HepG2 (cell line): Measurements from ENCODE around the gene FAM167B. TPM values are rescaled to one million over a fixed set of nuclear protein-coding genes. Genes with fewer than 3 reads are reported as not detected.

ENCODE experiments used
- HIVEP1 ChIP-seq: sonication (generic); formaldehyde crosslinking; IDR thresholded peaks from 2 replicates; pipeline ENCODE4 v1.4.0; 2020; ENCODE audit warnings: mild to moderate bottlenecking, missing genetic modification reagents
- NFIB ChIP-seq: sonication (generic); formaldehyde crosslinking; IDR thresholded peaks from 2 replicates; pipeline ENCODE4 v1.9.0; 2021; ENCODE audit warnings: missing genetic modification reagents, mild to moderate bottlenecking, borderline replicate concordance
- SOX5 ChIP-seq: IDR thresholded peaks from 2 replicates; pipeline ENCODE4 v1.6.1; 2016; ENCODE audit warnings: borderline replicate concordance
- STAG1 ChIP-seq: sonication (generic); formaldehyde crosslinking; IDR thresholded peaks from 2 replicates; pipeline ENCODE4 v1.4.0; 2020; ENCODE audit warnings: missing genetic modification reagents
- ZC3H4 ChIP-seq: sonication (generic); formaldehyde crosslinking; IDR thresholded peaks from 2 replicates; pipeline ENCODE4 v1.4.0; 2020; ENCODE audit warnings: missing genetic modification reagents, borderline replicate concordance
- polyA plus RNA-seq, 8 experiments: library from polyadenylated mRNA; depleted of rRNA in 3 of 8; stranded (reverse) in 7 of 8; unstranded in 1 of 8; fragments of >200 nt; fragmentation: Illumina TruSeq in 4 of 8; extraction: Trizol in 4 of 8; gene quantifications; 2 replicates each; pipeline versions ENCODE4 v1.2.1 to v1.2.3, GENCODE V29; 2011 to 2016; ENCODE audit warnings: low read depth in 4 of 8, missing spikeins in 1 of 8, mixed read lengths in 1 of 8; ENCODE audit not compliant: insufficient read depth in 1 of 8
- total RNA-seq, 5 experiments: library from RNA; depleted of rRNA; stranded (reverse); fragments of >200 nt; fragmentation: Illumina TruSeq; extraction: Trizol; gene quantifications; 2 replicates each; pipeline ENCODE4 v1.2.3, GENCODE V29; 2016; ENCODE audit warnings: low read depth in 1 of 5
- TF ChIP-seq, protein P1 (sequence below): sonication (generic); formaldehyde crosslinking; IDR thresholded peaks from 2 replicates; pipeline ENCODE4 v1.4.0; 2020; ENCODE audit warnings: low read depth, missing genetic modification reagents
- TF ChIP-seq, protein P2 (sequence below): IDR thresholded peaks from 2 replicates; pipeline ENCODE4 v1.6.1; 2016; ENCODE audit warnings: missing compliant biosample characterization, missing genetic modification reagents, borderline replicate concordance

Gene FAM167B
- total and polyA plus RNA-seq, 2 of the 13 experiments (the other 11 are each of a cell fraction or from before 2014, with no cell fraction given) = 0.15 to 0.70 TPM

DNA sequence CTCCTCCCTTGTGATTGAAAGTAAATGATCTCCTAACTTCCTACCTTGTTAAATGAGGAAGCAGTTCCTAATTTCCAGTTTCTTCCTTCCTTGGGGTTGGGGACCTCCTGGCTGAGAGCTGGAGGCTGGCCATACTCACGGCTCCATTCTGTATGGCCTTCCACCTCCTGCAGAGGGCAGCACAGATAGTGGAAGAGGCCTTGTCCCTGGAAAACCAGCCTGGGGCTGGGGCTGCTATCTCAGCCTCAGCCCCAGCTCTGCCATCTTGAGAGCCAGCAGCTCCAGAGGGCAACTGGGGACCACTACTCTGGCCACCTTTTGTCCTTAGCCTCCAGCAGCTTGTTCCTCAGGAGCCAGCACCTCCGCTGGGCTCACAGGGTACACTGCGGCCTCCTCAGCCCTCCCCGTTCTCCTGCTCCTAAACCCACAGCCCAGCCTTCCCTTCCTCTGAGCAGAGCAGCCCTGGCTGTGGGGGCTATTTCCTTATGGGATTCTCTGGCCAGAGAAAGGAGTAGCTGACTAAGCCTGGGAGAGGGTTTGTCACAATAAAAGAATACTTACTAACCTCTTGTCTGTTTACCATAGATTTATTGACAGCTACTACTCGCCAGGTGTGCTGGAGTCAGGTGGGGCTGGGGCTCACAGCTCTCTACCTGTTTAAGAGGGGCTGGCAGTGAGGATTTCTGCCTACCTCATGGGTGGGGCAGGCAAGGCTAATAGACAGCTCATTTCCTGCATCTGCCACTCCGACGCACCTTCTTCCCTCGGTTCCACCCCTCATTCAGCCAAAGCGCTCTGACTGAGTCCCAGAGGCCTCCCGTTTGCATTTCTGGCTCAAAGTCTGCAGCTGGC, 31.2 kb upstream of the FAM167B start (continued):
- TF ChIP-seq ZC3H4 (no peak), SOX5 (0 out of 2 replicates have a peak, but pooled peaks have one; percentile 18), STAG1 (CRISPR knock-in tag) (peak; percentile 93), HIVEP1 (CRISPR knock-in tag) (no peak), NFIB (CRISPR knock-in tag) (no peak)
- TF ChIP-seq, protein P1, sequence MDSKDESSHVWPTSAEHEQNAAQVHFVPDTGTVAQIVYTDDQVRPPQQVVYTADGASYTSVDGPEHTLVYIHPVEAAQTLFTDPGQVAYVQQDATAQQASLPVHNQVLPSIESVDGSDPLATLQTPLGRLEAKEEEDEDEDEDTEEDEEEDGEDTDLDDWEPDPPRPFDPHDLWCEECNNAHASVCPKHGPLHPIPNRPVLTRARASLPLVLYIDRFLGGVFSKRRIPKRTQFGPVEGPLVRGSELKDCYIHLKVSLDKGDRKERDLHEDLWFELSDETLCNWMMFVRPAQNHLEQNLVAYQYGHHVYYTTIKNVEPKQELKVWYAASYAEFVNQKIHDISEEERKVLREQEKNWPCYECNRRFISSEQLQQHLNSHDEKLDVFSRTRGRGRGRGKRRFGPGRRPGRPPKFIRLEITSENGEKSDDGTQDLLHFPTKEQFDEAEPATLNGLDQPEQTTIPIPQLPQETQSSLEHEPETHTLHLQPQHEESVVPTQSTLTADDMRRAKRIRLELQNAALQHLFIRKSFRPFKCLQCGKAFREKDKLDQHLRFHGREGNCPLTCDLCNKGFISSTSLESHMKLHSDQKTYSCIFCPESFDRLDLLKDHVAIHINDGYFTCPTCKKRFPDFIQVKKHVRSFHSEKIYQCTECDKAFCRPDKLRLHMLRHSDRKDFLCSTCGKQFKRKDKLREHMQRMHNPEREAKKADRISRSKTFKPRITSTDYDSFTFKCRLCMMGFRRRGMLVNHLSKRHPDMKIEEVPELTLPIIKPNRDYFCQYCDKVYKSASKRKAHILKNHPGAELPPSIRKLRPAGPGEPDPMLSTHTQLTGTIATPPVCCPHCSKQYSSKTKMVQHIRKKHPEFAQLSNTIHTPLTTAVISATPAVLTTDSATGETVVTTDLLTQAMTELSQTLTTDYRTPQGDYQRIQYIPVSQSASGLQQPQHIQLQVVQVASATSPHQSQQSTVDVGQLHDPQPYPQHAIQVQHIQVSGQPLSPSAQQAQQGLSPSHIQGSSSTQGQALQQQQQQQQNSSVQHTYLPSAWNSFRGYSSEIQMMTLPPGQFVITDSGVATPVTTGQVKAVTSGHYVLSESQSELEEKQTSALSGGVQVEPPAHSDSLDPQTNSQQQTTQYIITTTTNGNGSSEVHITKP (CRISPR knock-in tag) = no peak
- TF ChIP-seq, protein P2, sequence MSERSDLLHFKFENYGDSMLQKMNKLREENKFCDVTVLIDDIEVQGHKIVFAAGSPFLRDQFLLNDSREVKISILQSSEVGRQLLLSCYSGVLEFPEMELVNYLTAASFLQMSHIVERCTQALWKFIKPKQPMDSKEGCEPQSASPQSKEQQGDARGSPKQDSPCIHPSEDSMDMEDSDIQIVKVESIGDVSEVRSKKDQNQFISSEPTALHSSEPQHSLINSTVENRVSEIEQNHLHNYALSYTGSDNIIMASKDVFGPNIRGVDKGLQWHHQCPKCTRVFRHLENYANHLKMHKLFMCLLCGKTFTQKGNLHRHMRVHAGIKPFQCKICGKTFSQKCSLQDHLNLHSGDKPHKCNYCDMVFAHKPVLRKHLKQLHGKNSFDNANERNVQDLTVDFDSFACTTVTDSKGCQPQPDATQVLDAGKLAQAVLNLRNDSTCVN (CRISPR knock-in tag) = 0 out of 2 replicates have a peak, but pooled peaks have one; percentile 17
- TF ChIP-seq, all 625 proteins: peak for 25
